ENCODE results near the gene ZNF532. TPM values are rescaled to one million over a fixed set of nuclear protein-coding genes. Genes with fewer than 3 reads are reported as not detected.

ZNF532 gene
- total RNA-seq, 4 donors from 2014 or later: 3.9 to 188 (median 12.7) TPM

DNA sequence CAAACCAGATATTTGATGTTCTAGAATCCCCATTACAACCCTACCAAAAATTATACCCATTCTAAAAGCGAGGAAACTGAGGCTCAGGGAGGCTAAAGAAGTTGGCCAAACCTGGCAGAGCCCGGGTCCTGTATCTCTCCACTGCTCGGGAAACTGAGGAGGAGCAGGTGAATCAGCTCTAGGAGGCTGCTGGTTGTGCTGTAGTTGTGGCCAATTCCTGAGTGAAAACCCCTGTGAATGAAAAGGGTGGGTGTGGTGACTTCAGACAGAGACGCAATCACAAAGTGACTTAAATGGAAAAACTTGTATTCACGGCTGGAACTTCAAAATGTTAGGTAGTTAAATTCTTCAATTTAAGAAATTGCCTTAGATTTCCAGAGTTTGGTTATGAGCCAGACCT, 169.3 kb downstream of the ZNF532 start:
- no peak for DNase-seq
- Histone ChIP-seq H3K27me3 (no peaks in the 10 kb centered on the region), H3K4me3 (no peak overlapping the region), H3K36me3 (no peaks in the 10 kb centered on the region), H3K27ac (no peak overlapping the region), H3K4me1 (no peaks in the 10 kb centered on the region), H3K9me3 (no peaks in the 10 kb centered on the region)
- no peak for TF ChIP-seq POLR2A (IDR thresholded peaks at IDR 0.05)
- TF ChIP-seq, protein P1, sequence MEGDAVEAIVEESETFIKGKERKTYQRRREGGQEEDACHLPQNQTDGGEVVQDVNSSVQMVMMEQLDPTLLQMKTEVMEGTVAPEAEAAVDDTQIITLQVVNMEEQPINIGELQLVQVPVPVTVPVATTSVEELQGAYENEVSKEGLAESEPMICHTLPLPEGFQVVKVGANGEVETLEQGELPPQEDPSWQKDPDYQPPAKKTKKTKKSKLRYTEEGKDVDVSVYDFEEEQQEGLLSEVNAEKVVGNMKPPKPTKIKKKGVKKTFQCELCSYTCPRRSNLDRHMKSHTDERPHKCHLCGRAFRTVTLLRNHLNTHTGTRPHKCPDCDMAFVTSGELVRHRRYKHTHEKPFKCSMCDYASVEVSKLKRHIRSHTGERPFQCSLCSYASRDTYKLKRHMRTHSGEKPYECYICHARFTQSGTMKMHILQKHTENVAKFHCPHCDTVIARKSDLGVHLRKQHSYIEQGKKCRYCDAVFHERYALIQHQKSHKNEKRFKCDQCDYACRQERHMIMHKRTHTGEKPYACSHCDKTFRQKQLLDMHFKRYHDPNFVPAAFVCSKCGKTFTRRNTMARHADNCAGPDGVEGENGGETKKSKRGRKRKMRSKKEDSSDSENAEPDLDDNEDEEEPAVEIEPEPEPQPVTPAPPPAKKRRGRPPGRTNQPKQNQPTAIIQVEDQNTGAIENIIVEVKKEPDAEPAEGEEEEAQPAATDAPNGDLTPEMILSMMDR (IDR thresholded peaks at IDR 0.05): no peak

DNA sequence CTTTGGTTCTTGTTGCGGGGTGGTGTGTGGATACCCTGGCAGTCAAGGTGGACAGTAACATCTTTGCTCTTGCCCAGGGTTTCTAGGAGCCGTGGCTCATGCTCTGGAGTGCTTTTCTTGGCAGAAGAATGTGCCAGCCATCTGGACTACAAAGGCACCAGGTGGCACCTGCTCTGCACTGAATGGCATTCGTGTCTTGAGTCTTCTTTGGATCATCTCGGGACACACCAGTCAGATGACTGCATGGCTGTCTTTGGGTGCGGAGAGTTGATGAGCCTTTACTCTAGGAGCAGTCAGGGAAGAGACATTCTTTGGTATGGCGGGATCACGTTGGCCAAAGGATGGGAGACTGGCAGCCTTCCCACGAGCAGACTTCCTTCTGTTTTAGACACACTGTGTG, 170.9 kb downstream of the ZNF532 start:
- Histone ChIP-seq H3K4me3 (no peak overlapping the region), H3K27me3 (no peaks in the 10 kb centered on the region), H3K9me3 (no peaks in the 10 kb centered on the region), H3K27ac (no peak overlapping the region), H3K36me3 (no peaks in the 10 kb centered on the region), H3K4me1 (no peaks in the 10 kb centered on the region)
- DNase-seq: no peak
- TF ChIP-seq, protein P1 (IDR thresholded peaks at IDR 0.05): no peak
- TF ChIP-seq POLR2A (IDR thresholded peaks at IDR 0.05): no peak

Small RNAs within 50 kb of the gene (small RNA-seq; reads per million reads assigned to genes)
- gene RF00096 (0 reads per million in 2 donors), gene RNU2-69P (0 to 0.23 reads per million in 2 donors)

Other genes starting within 250 kb of the ZNF532 start
- 1 to 10 TPM in 1 of 4 donors, under 1 TPM in 3; 0.38 to 3.3 (median 0.53) TPM for gene ALPK2, start 235.8 kb upstream of the ZNF532 start, total RNA-seq
- gene MALT1, start 193.4 kb upstream of the ZNF532 start, total RNA-seq: 10 to 100 TPM; 25.7 to 34.7 (median 28.3) TPM

Data from Peyer's patch (tissue), 4 donors.